ENCODE results near the gene GRIK4. TPM values are rescaled to one million over a fixed set of nuclear protein-coding genes. Genes with fewer than 3 reads are reported as not detected.

Gene GRIK4
- total RNA-seq, 2 experiments from 2014 or later, result 0.06 TPM; not detected in 1

DNA sequence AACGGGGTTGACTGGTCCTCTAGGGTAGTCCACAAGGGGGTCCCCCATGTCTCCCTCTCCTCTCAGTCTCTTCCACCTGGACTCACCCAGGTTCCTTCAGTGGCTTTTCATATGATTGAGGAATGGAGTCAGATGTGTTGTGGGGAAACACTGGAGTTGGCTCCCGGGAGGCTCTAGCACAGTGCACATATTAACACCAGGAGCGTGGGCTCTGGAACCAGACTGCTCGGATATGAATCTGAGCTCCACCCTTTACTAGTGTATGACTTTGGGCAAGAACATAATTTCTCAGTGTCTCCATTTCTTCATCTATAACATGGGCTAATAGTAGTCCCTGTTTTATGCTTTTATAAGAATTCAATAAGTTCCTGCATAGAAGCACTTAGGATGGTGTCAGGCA lies 157.0 kb downstream of the GRIK4 start:
- H3K79me2 ChIP-seq (ENCODE audit: insufficient read depth, low read depth, low read length), result no peaks in the 10 kb centered on the region
- H3K4me2 ChIP-seq (ENCODE audit: low read length), result no peak overlapping the region
- ChIA-PET POLR2A (no interaction called here), CTCF (ENCODE audit: unreplicated experiment) (interaction anchor here (1.9 kb wide), 1 partner anchor 51 kb away, joined by 4 read pairs; no protein-coding TSS in a partner anchor)
- no peaks in the 10 kb centered on the region for H3K4me1 ChIP-seq (ENCODE audit: insufficient read depth, low read length, poor library complexity, severe bottlenecking)
- no peaks in the 10 kb centered on the region for H3K36me3 ChIP-seq (ENCODE audit: insufficient read depth, low read length)
- BruUV-seq (replicated peaks), result no TSS peak
- no peaks in the 10 kb centered on the region for H4K20me1 ChIP-seq (ENCODE audit: insufficient read depth, low read length)
- no peaks in the 10 kb centered on the region for H3K9me3 ChIP-seq (ENCODE audit: low read length)
- DNase-seq (ENCODE audit: low spot score), result no peak
- no peak for TF ChIP-seq EZH2phosphoT487 (IDR thresholded peaks at IDR 0.05; ENCODE audit: borderline replicate concordance, low read depth, low read length)
- TF ChIP-seq, protein P1, sequence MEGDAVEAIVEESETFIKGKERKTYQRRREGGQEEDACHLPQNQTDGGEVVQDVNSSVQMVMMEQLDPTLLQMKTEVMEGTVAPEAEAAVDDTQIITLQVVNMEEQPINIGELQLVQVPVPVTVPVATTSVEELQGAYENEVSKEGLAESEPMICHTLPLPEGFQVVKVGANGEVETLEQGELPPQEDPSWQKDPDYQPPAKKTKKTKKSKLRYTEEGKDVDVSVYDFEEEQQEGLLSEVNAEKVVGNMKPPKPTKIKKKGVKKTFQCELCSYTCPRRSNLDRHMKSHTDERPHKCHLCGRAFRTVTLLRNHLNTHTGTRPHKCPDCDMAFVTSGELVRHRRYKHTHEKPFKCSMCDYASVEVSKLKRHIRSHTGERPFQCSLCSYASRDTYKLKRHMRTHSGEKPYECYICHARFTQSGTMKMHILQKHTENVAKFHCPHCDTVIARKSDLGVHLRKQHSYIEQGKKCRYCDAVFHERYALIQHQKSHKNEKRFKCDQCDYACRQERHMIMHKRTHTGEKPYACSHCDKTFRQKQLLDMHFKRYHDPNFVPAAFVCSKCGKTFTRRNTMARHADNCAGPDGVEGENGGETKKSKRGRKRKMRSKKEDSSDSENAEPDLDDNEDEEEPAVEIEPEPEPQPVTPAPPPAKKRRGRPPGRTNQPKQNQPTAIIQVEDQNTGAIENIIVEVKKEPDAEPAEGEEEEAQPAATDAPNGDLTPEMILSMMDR (conservative IDR thresholded peaks at IDR 0.05; ENCODE audit: low read length), result no peak
- H3K9me2 ChIP-seq (ENCODE audit: insufficient read depth, low read length), result no peaks in the 10 kb centered on the region
- H3K27ac ChIP-seq (ENCODE audit: low read depth, low read length, poor library complexity, severe bottlenecking), result no peak overlapping the region
- H2AFZ ChIP-seq (ENCODE audit: low read length), result no peak overlapping the region
- H3K4me3 ChIP-seq (ENCODE audit: low read depth, low read length, poor library complexity, severe bottlenecking), result no peak overlapping the region
- intact Hi-C loops (cut with micrococcal nuclease; ENCODE audit: unreplicated experiment), result loop anchor here (10.0 kb wide), 1 partner anchor 286 kb away; no protein-coding TSS in a partner anchor

DNA sequence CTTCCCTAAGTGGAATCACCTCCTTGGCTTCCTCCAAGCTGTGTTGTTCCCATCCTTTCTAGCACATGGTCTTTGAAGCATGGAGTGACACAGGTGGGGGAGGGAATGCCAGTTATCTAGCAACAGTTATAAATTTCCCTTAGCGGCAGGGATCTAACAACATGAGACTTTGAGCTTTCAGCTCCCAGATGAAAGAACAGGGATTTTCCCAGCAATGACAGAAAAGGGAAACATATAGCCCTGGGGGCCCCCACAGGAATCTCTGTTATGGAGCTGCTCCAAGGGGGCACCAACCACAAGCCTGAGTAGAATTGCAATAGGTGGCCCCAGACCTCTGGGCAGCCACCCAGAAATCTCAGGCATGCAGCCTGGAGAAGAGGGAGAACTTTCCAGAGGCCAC lies 163.0 kb downstream of the GRIK4 start:
- H3K79me2 ChIP-seq (ENCODE audit: insufficient read depth, low read depth, low read length), result no peaks in the 10 kb centered on the region
- ChIA-PET CTCF (ENCODE audit: unreplicated experiment) (no interaction called here), POLR2A (no interaction called here)
- no peak overlapping the region for H3K4me2 ChIP-seq (ENCODE audit: low read length)
- intact Hi-C loops (cut with micrococcal nuclease; ENCODE audit: unreplicated experiment), result no loop called here
- BruUV-seq (replicated peaks), result no TSS peak
- no peaks in the 10 kb centered on the region for H3K9me3 ChIP-seq (ENCODE audit: low read length)
- H3K9me2 ChIP-seq (ENCODE audit: insufficient read depth, low read length), result no peaks in the 10 kb centered on the region
- H2AFZ ChIP-seq (ENCODE audit: low read length), result no peak overlapping the region
- no peak overlapping the region for H3K27ac ChIP-seq (ENCODE audit: low read depth, low read length, poor library complexity, severe bottlenecking)
- H3K4me3 ChIP-seq (ENCODE audit: low read depth, low read length, poor library complexity, severe bottlenecking), result no peak overlapping the region
- no peaks in the 10 kb centered on the region for H3K4me1 ChIP-seq (ENCODE audit: insufficient read depth, low read length, poor library complexity, severe bottlenecking)
- H3K36me3 ChIP-seq (ENCODE audit: insufficient read depth, low read length), result no peaks in the 10 kb centered on the region
- TF ChIP-seq, protein P1 (conservative IDR thresholded peaks at IDR 0.05; ENCODE audit: low read length), result no peak
- no peak for TF ChIP-seq EZH2phosphoT487 (IDR thresholded peaks at IDR 0.05; ENCODE audit: borderline replicate concordance, low read depth, low read length)
- no peak for DNase-seq (ENCODE audit: low spot score)
- no peaks in the 10 kb centered on the region for H4K20me1 ChIP-seq (ENCODE audit: insufficient read depth, low read length)

DNA sequence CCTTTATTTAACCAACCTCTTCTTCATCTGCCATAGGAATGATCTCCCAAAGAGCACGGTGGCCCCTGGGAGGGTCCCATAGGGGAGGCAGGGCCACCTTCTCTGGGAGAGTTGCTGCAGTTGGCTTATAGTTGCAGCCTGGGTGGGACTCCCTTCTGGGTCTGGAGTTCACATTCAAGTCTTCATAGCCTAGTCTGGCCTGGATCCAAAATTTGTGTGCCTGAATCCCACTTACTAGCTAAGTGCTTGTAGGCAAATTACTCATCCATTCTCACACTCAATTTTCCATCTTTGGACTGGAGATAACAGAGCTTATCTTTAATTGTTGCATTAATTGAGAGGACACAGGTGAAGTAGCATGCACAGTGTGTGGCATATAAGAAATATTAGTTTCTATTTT lies 163.6 kb downstream of the GRIK4 start:
- H3K4me1 ChIP-seq (ENCODE audit: insufficient read depth, low read length, poor library complexity, severe bottlenecking), result no peaks in the 10 kb centered on the region
- H2AFZ ChIP-seq (ENCODE audit: low read length), result no peak overlapping the region
- H3K36me3 ChIP-seq (ENCODE audit: insufficient read depth, low read length), result no peaks in the 10 kb centered on the region
- no peaks in the 10 kb centered on the region for H3K79me2 ChIP-seq (ENCODE audit: insufficient read depth, low read depth, low read length)
- no peak for DNase-seq (ENCODE audit: low spot score)
- ChIA-PET CTCF (ENCODE audit: unreplicated experiment) (no interaction called here), POLR2A (no interaction called here)
- BruUV-seq (replicated peaks), result no TSS peak
- TF ChIP-seq EZH2phosphoT487 (IDR thresholded peaks at IDR 0.05; ENCODE audit: borderline replicate concordance, low read depth, low read length), result no peak
- TF ChIP-seq, protein P1 (conservative IDR thresholded peaks at IDR 0.05; ENCODE audit: low read length), result no peak
- H3K9me3 ChIP-seq (ENCODE audit: low read length), result no peaks in the 10 kb centered on the region
- H4K20me1 ChIP-seq (ENCODE audit: insufficient read depth, low read length), result no peaks in the 10 kb centered on the region
- no peak overlapping the region for H3K27ac ChIP-seq (ENCODE audit: low read depth, low read length, poor library complexity, severe bottlenecking)
- intact Hi-C loops (cut with micrococcal nuclease; ENCODE audit: unreplicated experiment), result no loop called here
- H3K4me2 ChIP-seq (ENCODE audit: low read length), result no peak overlapping the region
- H3K4me3 ChIP-seq (ENCODE audit: low read depth, low read length, poor library complexity, severe bottlenecking), result no peak overlapping the region
- no peaks in the 10 kb centered on the region for H3K9me2 ChIP-seq (ENCODE audit: insufficient read depth, low read length)

Measured in OCI-LY7 (cell line).